HG02763 (cell line): ENCODE measurements around the gene TMEM134.
"Not testable (repeated sequence)": the region's sequence is repeated elsewhere in the genome, so short reads cannot be mapped to it uniquely, and the experiment has no call there.

Source experiments
- ATAC-seq: cut with Tn5 transposase; IDR thresholded peaks from one replicate; pipeline ENCODE4 v1.9.1; 2021; ENCODE audit warnings: mild to moderate bottlenecking, moderate library complexity; ENCODE audit not compliant: unreplicated experiment

Gene TMEM134

GRCh38 chr11:67468759-67469507 lies at the start of gene TMEM134:
Gene TMEM134, minus strand, starts transcription at chr11:67469251. Its CDS starts 59 bp downstream, at chr11:67469192.
- ATAC-seq = peak; percentile 65

- no peak for ATAC-seq
Observed at GRCh38 chr11:67517784-67518552, 48.9 kb upstream of the TMEM134 start.

GRCh38 chr11:67516806-67517205 lies 47.8 kb upstream of the TMEM134 start:
- no peak for ATAC-seq

- no peak for ATAC-seq
Observed at GRCh38 chr11:67514116-67514515, 45.1 kb upstream of the TMEM134 start.

- not testable (repeated sequence) for ATAC-seq
Observed at GRCh38 chr11:67511558-67511957, 42.5 kb upstream of the TMEM134 start.

- ATAC-seq = no peak
Observed at GRCh38 chr11:67510023-67510345, 40.9 kb upstream of the TMEM134 start.

- ATAC-seq = peak; percentile 40
Observed at GRCh38 chr11:67508486-67509121, 39.6 kb upstream of the TMEM134 start.

GRCh38 chr11:67507864-67508485 lies 38.9 kb upstream of the TMEM134 start, which contains the start of gene CDK2AP2:
Gene CDK2AP2, minus strand, starts transcription at chr11:67508162. Its CDS starts 80 bp downstream, at chr11:67508082.
- ATAC-seq = peak; percentile 75

- no peak for ATAC-seq
Observed at GRCh38 chr11:67507242-67507863, 38.3 kb upstream of the TMEM134 start.

- ATAC-seq = no peak
Observed at GRCh38 chr11:67506426-67507051, 37.5 kb upstream of the TMEM134 start.

- no peak for ATAC-seq
Observed at GRCh38 chr11:67505605-67506396, 36.8 kb upstream of the TMEM134 start.

- no peak for ATAC-seq
Observed at GRCh38 chr11:67504950-67505581, 36.0 kb upstream of the TMEM134 start, which contains the start of gene PITPNM1. Gene PITPNM1, minus strand, starts transcription at chr11:67505363. Its CDS starts 1,183 bp downstream, at chr11:67504180.

- ATAC-seq = no peak
Observed at GRCh38 chr11:67504005-67504949, 35.2 kb upstream of the TMEM134 start.

GRCh38 chr11:67503119-67504004 lies 34.3 kb upstream of the TMEM134 start:
- ATAC-seq = no peak

- no peak for ATAC-seq
Observed at GRCh38 chr11:67502328-67502979, 33.4 kb upstream of the TMEM134 start.

- ATAC-seq = no peak
Observed at GRCh38 chr11:67501854-67502253, 32.8 kb upstream of the TMEM134 start.
